Midbrain (tissue), 1 donor: ENCODE measurements around the gene SMAP1.
"Not testable (repeated sequence)": the region's sequence is repeated elsewhere in the genome, so short reads cannot be mapped to it uniquely, and the experiment has no call there.

Experiments used
- DNase-seq: peaks from one replicate; lab custom pipeline; 2025; lab: John Stamatoyannopoulos, UW

Gene SMAP1

DNA sequence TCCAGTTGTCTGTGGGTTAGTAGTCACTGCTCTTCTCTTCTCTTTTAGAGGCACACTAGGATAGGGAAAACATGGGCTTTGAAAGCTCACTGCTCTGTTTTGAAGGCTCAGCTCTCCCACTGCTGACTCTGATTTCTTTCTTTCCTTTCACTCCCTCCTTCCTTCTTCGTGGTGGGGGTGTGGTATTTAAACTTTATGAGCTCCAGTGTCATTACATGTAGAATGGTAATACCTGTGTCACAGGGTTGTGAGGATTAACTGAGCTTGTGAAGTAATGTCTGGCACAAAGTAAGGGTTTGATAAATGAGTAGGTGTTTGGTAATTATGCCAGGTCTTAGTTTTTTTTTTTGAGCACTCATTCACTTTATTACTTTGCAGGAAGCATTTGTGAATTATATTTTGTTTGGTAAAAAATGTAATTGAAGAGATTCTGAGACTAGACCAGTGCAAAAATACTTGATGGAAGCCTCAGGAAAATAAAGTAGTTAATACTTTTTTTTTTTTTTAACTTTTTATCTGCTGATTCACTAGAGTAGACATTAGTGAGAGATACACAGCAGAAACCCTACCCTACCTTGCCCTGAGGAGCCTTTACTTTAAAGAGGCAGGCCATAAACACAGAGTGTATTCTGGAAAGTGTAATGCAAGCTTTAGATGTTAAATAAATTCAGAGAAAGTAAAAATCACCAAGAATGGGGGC lies 17.3 kb downstream of the SMAP1 start:
- DNase-seq = no peak

DNA sequence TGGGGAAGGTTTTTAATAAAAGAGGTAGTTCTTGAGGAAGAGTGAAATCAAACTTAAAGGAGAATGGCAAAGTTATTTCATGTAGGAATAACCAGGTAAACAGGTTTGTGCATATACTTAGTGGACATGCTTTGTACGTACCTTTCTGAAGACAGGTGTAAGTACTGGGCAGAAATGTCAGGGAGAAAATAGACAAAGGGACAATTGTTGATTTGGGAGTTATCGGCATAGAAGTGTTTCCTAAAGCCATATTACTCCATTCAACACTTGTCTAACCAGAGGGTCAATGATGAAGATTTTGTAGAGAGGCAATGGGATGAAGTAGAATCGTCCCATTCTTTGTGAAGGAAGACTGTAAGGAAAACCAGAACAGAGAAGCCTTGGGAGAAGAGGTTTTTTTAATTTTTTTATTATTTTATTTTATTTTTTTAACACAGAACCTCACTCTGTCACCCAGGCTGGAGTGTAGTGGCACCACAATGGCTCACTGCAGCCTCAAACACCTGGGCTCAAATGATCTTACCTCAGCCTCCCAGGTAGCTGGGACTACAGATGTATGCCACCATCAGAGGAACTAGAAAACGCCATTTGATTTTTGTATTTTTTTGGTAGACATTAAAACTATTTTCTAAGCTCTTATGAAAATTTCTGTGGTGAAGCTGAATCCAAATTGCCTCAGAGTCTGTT lies 18.0 kb downstream of the SMAP1 start:
- no peak for DNase-seq

DNA sequence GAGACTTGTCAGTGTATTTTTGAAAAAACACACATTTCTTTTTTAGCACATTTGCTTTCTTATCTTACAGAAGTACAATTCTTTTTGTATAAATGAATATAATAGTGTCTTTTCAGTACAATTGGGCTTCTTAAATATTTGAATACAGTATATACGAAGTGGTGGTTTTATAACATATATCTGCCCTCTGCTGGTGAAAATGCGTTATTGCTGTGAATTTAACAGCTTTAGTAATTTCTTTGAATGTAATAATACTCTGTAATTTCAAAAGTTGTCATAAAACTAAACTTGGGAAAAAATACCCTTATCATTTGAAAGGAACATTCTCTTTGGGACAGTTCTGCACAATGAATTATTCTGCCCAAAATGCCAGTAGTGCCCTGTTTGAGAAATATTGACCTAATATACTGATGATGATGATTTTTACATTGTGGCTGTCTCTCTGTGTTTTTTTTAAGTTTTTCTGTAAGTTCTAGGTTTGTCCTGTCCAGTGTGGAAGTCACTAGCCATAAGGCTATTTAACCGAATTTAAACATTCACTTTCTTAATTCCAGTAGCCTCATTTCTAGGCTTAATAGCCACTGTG lies 19.0 kb downstream of the SMAP1 start:
- peak; percentile 69 for DNase-seq

DNA sequence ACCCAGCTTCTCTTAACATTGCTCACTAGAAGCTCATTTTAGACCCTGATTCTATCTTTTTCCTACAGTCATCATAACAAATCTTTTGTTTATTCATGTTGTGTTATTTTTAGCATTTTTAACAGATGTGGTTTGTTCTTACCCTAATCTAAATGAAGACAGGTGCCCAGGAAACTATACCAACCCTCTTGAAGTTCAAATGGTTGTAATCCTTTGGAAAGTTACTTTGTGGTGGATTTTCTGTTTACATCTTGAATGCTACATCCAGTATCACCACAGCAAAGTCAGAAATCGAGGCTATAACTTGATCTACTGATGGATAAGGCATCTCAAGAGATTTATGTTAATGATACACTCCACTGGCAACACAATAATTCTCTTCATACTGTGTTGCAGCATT lies 26.2 kb downstream of the SMAP1 start:
- DNase-seq = no peak

DNA sequence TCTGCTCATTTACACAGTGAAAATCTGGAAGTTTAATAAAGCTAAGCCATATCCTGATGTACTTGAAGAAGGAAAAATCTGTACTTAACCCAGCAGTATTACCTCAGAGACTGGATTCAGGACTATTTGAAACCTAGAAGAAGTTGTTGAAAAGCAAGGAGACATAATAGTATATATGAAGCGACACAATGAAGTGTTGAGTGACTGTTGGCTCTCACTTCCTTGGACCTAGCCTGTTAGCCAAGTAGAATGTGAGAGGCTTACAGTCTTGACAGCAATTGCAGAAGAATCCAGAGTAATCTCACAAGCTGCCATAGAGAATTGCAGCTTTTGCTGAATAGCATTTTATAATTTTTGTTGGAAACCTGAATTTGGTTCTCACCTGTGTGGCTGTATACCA lies 26.7 kb downstream of the SMAP1 start:
- no peak for DNase-seq

DNA sequence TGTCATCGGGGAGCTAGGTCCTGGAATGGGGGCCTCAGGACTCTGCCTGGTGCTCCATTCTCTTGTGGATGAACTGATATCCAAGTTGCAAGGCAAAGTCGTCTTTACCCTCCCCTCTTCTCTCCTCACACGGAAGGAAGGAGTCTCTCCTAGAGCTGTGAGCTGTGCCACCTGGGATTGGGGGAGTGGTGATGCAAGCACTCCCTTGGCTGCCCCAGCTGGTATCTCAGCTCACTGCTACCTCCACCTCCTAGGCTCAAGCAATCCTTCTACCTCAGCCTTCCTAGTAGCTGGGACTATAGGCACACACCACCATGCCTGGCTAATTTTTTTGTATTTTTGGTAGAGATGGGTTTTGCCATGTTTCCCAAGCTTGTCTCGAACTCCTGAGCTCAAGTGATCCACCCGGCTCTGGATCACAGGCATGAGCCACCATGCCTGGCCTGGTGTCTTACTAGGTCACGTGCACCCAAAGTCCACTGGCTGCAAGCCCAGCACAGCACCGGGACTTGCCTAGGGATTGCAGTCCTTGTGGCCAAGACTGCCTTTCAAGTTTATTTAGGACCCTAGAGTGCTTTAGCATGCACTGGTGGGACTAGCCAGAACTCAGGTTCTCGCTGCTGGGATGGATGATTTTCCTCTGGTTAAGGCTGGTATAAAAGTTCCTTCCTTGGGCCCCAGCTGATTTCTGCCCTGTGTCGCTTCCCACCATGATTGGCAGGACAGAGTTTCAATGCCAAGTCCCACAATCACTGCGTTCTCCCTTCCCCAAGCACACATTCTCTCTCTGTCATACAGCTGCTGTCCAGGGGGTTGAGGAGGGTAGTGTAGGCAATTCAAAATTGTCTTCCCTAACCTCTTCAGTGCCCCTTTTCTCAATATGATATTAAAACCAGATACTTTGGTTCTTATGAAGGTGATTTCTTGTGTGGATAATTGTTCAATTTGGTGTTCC lies 33.5 kb downstream of the SMAP1 start:
- DNase-seq = no peak

DNA sequence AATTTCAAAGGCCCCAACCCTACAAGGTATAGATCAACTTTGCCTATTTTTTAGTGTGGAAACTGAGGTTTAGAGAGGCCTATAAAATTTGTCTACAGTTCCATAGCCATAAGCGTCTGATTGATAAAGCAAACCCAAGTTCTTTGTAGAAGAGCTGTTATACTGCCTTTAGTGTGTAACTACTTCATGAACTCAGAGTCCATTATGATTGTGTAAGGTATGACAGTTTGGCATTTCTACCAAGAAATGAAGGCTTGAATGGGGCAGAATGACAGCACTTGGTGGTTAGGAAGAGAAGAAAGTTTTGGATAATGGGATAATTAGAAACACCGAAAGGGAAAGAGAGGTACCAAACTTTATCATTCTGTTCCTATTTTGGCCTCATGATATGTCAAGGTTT lies 38.1 kb downstream of the SMAP1 start:
- DNase-seq = no peak

DNA sequence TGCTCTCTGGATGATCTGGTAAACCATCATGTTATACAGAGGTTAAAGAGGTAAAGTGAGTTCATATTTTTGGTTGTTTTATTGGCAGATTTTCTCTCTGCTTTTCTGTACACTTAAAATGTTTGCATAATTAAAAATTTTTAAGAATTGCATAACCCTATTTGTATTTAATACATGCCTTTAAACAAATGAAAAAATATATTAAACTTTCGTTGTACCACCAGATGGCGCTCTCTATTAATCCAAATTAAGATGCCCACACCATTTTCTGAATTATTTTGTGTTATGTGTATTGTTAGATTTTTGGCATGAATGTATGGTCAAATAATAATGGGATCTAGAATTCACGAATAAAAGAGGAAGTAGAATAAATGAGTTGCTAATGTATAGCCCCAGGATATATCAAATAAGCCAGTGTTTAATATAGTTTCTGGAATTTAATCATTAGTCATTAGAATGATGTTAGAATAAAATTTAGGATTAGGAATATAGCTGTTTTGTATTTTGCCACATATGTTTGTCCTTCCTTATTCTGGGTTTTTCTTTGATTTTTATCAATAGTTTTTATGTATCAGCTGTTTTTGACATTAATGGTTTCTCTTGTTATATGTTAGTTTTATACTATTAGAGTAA lies 38.9 kb downstream of the SMAP1 start:
- peak; percentile 69 for DNase-seq

DNA sequence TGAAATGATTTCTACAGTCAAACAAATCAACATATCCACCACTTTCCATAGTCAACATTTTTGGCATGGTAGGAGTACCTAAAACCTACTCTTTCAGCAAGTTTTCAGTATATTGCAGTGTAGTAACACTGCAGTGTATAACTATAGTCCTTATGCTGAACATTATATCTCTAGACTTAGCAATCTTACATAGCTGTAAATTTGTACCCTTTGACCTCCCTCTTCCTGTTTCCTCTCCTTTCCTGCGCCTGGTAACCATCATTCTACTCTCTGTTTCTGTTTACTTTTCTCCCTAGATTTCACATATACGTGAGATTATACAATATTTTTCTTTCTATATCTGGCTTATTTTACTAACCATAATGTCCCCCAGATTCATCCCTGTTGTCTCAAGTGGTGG lies 40.2 kb downstream of the SMAP1 start:
- DNase-seq = no peak

DNA sequence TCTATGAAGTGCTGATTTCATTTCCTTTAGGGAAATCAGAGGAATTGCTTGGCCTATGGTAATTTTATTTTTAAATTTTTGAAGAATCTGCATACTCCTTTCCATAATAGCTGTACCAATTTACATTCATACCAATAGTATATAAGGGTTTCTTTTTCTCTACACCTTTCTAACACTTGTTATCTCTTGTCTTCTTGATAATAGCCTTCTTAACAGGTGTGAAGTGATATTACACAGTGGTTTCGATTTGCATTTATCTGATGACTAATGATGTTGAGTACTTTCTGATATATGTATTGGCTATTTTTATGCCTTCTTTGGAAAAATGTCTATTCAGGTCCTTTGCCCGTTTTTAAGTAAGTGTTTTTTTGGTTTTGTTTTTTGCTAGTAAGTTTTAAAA lies 40.8 kb downstream of the SMAP1 start:
- DNase-seq = no peak

DNA sequence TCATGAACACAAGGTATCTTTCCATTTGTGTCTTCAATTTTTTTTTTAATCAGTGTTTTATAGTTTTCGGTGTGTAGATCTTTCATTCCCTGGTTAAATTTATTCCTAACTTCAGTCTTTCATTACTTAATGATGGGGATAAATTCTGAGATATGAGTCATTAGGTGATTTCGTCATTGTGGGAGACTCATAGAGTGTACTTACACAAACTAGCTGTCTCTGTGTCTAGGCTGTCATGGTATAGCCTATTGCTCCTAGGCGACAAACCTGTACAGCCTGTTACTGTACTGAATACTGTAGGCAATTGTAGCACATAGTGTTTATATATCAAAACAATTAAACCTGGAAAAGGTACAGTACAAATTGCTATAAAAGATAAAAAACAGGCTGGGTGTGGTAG lies 42.1 kb downstream of the SMAP1 start:
- DNase-seq = no peak

DNA sequence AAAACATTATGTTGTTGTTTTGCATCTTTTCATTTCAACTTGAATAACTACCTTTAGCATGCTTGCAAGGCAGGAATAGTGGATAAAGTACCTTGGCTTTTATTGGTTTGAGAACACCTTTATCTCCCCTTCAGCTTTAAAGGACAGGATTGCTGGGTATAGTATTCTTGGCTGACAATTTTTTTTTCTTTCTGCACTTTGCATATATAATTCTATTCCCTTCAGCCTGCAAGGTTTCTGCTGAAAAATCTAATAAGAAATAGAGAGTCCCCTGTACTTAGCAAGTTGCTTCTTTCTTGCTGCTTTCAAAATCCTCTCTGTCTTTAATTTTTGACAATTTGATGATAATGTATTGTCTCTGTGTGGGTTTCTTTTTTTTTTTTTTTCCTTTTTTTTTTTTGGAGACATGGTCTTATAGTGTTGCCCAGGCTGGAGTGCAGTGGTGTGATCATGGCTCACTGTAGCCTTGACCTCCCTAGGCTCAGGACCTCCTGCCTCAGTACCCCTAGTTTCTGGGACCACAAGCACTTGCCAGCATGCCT lies 47.1 kb downstream of the SMAP1 start:
- no peak for DNase-seq

DNA sequence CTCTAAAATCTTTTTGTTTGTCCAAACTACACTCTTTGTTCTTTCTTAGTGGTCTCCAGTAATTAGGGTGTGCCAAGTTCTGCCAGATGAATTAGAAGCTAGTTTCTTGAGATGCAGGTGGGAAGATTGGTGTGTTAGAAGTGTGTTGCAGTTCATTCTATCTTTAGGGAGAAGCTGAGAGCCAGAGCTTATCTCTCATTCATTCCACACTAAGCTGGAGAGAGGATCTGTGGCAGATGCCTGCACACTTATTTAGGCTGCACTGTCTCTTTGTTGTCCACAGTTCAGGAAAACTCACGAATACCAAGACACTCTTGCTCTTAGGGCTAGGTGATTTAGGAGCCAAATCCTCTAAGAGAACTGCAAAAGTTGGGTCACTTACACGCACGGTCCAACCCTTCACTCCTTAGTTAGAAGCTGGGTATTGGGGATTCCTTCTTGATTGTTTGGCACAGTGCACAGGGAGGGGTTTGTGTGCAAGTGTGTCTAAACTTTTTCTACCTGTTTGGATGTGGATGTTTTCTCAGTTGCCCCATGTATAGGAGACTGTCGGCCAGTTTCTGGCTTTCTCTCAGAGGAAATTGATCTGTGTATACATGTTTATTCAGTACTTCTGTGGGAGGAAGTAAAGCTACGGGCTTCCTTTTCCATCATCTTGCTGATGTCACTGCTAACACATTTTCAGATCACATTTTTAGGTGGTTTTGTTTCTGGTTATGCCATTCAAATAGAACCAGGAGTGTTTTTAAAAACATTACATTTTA lies 49.5 kb downstream of the SMAP1 start:
- DNase-seq = no peak

DNA sequence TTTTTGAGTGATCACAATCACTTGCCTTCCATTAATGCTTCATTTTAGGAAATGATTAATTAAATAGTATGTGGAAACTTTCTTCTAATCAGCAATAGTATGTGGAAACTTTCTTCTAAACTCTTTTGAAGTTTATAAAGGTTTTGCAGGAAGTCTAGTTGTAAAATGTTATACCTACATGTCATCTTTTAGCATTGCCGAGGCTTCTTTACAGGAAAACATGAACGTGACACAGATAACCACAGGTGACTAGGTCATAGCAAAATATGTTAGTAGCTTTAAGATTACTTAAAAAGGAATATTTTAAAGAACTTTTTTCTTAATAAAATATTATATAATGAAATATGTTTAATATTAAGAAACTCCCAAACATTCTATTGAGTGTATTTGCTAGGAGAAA lies 56.8 kb downstream of the SMAP1 start:
- no peak for DNase-seq

DNA sequence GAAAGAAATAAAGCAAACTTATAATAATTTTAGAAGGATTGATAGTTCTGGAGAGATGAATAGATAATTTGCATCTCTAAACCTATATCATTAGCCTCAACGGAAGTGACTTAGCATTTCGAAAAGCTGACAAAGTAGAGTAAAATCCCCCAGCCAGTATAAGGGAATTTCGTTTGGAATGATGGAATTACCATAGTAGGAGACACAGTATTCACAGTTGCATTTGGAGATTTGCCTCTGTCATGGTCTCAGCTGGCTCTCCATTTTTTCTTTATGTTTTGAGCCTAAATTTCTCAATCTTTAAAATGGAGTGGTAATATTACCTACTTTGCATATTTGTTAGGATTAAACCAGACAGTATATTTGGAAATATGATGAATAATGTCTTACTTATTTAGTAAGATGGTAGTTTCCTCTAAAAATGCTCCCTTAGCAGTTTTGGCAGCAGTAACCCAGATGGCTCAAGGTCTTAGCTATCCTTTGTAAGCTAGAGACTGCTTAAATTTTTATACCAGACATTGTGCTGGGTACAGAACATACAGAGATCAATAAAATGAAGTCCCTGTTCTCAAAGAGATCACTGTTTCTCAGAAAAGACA lies 58.2 kb downstream of the SMAP1 start:
- no peak for DNase-seq

DNA sequence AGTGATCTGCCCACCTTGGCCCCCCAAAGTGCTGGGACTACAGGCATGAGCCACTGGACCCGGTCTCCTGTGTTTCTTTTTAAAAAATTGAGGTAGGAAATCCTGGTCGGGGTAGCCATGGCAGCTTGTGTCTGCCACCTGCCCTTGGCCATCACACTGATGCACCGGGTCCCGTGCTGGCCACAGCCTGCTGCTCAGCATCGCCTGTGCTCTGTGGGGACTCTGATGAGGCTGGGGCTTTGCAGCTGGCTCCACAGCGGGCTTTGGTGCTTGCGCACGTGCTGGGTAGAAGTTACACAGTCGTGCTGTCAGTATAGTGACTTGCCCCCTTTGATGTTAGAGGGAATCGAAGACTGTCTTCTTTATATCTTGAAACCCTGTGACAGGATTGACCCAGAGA lies 66.7 kb downstream of the SMAP1 start:
- no peak for DNase-seq

DNA sequence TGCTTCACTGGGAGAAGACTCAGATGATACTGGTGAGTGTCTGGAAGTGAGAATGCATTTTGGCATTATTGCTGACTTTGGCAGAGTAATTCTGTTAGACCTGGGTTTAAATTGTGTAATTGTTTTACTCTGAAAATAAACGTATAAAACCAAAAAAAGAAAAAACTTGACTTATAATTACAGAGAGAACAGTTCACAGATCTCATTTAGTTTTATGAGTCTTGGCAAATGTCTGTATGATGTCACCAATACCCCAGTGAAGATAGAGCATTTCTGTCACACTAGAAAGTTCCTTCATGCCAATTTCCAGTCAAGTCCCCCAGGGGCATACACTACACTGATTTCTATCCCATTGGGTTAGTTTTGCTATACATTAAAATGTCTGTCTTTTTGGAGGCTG lies 67.3 kb downstream of the SMAP1 start:
- DNase-seq = no peak

DNA sequence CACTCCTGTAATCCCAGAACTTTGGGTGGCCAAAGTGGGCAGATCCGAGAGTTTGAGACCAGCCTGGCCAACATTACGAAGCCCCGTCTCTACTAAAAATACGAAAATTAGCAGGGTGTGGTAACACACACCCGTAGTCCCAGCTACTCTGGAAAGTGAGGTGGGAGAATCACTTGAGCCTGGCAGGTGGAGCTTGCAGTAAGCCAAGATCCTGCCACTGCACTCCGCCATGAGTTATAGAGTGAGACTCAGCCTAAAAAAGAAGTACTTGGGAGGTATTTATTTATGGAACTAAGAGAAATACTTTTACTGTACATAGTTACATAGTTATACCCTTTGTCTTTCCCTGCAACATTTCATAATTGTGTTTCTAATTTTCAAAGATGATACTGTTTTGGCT lies 67.8 kb downstream of the SMAP1 start:
- DNase-seq = no peak

DNA sequence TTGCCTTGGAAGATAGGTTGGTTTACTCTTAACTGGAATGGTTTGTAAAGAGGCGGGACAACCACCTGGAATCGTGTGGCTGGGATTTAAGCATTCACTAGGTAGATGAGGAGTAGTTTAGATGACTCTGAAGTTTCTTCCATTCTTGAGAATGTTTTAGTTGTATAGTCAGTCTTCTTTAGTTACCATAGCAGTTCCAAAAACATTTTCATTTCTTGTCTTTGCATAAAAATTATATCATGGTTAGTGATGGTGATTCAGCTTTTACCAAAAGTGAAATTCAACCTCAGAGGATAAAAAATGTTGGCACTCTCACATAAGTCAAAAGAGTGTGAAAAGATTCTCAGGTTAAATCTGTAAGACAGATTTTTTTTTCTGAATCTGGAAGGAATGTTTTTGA lies 70.3 kb downstream of the SMAP1 start:
- DNase-seq = no peak

DNA sequence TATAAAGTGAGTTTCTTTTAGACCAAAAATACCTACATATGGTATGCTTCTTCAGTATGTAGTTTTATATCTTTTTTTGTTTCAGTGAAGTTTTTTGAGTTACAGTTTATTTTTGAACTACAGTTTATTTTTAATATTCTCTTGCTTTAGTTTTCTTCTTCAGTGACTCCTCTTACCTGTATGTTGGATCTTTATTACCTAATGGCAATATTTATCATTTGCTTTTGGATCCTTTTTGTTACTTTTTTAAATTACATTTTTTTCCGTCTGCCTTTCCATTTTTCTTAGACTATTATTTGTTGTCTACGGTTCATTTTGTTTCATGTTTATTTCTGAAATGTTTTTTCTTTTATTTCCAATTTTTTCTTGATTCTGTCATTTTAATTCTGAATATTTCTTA lies 71.9 kb downstream of the SMAP1 start:
- DNase-seq = no peak

DNA sequence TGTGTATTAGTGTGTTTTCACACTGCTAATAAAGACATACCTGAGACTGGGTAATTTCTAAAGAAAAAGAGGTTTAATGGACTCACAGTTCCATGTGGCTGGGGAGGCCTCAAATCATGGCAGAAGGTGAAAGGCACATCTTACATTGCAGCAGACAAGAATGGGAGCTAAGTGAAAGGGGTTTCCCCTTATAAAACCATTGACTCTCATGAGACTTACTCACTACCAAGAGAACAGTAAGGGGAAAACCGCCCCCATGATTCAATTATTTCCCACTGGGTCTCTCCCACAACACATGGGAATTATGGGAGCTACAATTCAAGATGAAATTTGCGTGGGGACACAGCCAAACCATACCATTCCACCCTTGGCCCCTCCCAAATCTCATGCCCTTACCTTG lies 73.1 kb downstream of the SMAP1 start:
- DNase-seq = not testable (repeated sequence)
